Heart right ventricle (tissue), 16 donors: ENCODE data around the gene SLC39A2. TPM values are rescaled to one million over a fixed set of nuclear protein-coding genes. Genes with fewer than 3 reads are reported as not detected.

ENCODE experiments used
- ATAC-seq, 8 donors: fragments of 200-7000 bp; cut with Tn5 transposase; one replicate each; pipeline ENCODE4 v1.9.1; 2020; ENCODE audit warnings: mild to moderate bottlenecking in 8 of 8, moderate library complexity in 8 of 8, moderate number of reproducible peaks in 1 of 8
- DNase-seq, 2 donors: peaks; one replicate each; pipeline ENCODE4 v3.0.0-alpha.2; 2020
- H3K27ac ChIP-seq, 10 donors: fragments of 200-600 bp; sonication (generic) in 2 of 10; one replicate each; pipeline versions ENCODE4 v1.5.0 to v1.8.0; 2020 to 2022; ENCODE audit warnings: mild to moderate bottlenecking in 3 of 10
- H3K27me3 ChIP-seq, 7 donors: fragments of 200-600 bp; one replicate each; pipeline ENCODE4 v1.8.0; 2021 to 2022; ENCODE audit warnings: mild to moderate bottlenecking in 2 of 7
- H3K36me3 ChIP-seq, 9 donors: fragments of 200-600 bp; sonication (generic) in 1 of 9; one replicate each; pipeline versions ENCODE4 v1.5.0 to v1.8.0; 2020 to 2022; ENCODE audit warnings: mild to moderate bottlenecking in 2 of 9
- H3K4me1 ChIP-seq, 9 donors: fragments of 200-600 bp; sonication (generic) in 1 of 9; one replicate each; pipeline versions ENCODE4 v1.5.0 to v1.8.0; 2020 to 2022; ENCODE audit warnings: mild to moderate bottlenecking in 4 of 9
- H3K4me3 ChIP-seq, 10 donors: fragments of 200-600 bp; sonication (generic) in 2 of 10; one replicate each; pipeline versions ENCODE4 v1.5.0 to v1.8.0; 2020 to 2022; ENCODE audit warnings: mild to moderate bottlenecking in 7 of 10, moderate library complexity in 2 of 10
- H3K9me3 ChIP-seq, 11 donors: fragments of 200-600 bp in 10 of 11; sonication (generic) in 2 of 11; one replicate each; pipeline versions ENCODE4 v1.5.0 to v1.8.0; 2013 to 2022; ENCODE audit warnings: mild to moderate bottlenecking in 2 of 11, control low read depth in 1 of 11, moderate library complexity in 1 of 11
- CTCF ChIP-seq, 9 donors: fragments of 200-600 bp; sonication (generic) in 2 of 9; IDR thresholded peaks; one replicate each; pipeline versions ENCODE4 v1.5.0 to v1.8.0; 2021 to 2022; ENCODE audit warnings: antibody characterized with exemption in 9 of 9, mild to moderate bottlenecking in 5 of 9, moderate library complexity in 1 of 9
- WGBS, 2 donors: extraction: QIAGEN DNeasy Blood & Tissue Kit; methylation state at CpG; one replicate each; pipeline ENCODE4 v1.1.7; 2013; ENCODE audit warnings: inconsistent platforms in 1 of 2; 5-methylcytosine and 5-hydroxymethylcytosine counted together
- intact Hi-C, 10 donors: fragments of 100-400 bp; cut with DNase I; formaldehyde crosslinking; loops; one replicate each; pipeline versions ENCODE4 v1.11.1 to v1.14.2; 2022
- polyA plus RNA-seq, 2 donors: library from polyadenylated mRNA; stranded (reverse); fragments of 200-250 nt; gene quantifications; one replicate each; pipeline ENCODE4 v1.2.3, GENCODE V29; 2013
- total RNA-seq, 10 donors: library from RNA; stranded (reverse); fragmentation: NEBNext Ultra II Directional in 3 of 10; extraction: Animal tissue kit (Norgen Biotek cat#: 25700) in 3 of 10; gene quantifications; one replicate each; pipeline versions ENCODE4 v1.2.1 to v1.2.4, GENCODE V29; 2021 to 2023
- donor health status: Arrhythmogenic right ventricular cardiomyopathy.
- donor health status: ischemic (EF 13 %, LVEDD 7.1; RV severe dilation, severe dysfunction).
- donor health status: healthy with polysubstance abuse.
- donor health status: DM: no; HTN: yes; CAD: no.
- donor health status: DM: no; HTN: no; CAD: no.
- donor health status: ischemic (EF 25% LVEDD 6.9; RV normal size, moderate dysfunction).
- donor health status: ischemic (EF 25% LVEDD 5.7; RV mildly dilated, moderate dysfunction).
- donor health status: healthy.
- donor health status: DM: yes; HTN: yes; CAD: no.
- donor health status: Ischemic cardiomyopathy.
- donor health status: ischemic (EF 35%, LVEDD 5.7; RV mildly dilated, moderate dysfunction).
- donor health status: nonischemic (EF 11% LVEDD 7.7; RV severe dilation, severe dysfunction).
- donor health status: DM: yes; HTN: yes; CAD: no.
- donor health status: PGD.
- donor health status: ischemic (EF 29% LVEDD 5.4; RV normal size, mild dysfunction).
- donor health status: nonischemic (EF 23%, LVEDD 6.1; RV moderate dilation, normal function).

SLC39A2 gene
- total and polyA plus RNA-seq, 12 donors: not detected

GRCh38 chr14:21018781-21019180 is 19.7 kb downstream of the SLC39A2 start:
- no peak overlapping the region for H3K4me3 ChIP-seq
- H3K27ac ChIP-seq: peak overlapping the region in 1 of 10 donors; percentile 4
- H3K9me3 ChIP-seq: no peaks in the 10 kb centered on the region
- intact Hi-C loops: loop anchor here in 5 of 10 donors (2.0 to 5.0 kb wide), 2 partner anchors 20 to 74 kb away; no protein-coding TSS in a partner anchor
- H3K4me1 ChIP-seq: peaks cover 5 to 61% (median 25%) of the 10 kb centered on the region in 9 donors
- DNase-seq (no peak), ATAC-seq (no peak)
- 96% methylated on average over 3 of the region's 3 CpGs for whole genome bisulfite sequencing, 2 donors
- H3K27me3 ChIP-seq: peaks cover 0 to under 1% (median 0%) of the 10 kb centered on the region in 7 donors
- H3K36me3 ChIP-seq: peaks cover 0 to 72% (median 35%) of the 10 kb centered on the region in 9 donors
- no peak for TF ChIP-seq CTCF (IDR thresholded peaks at IDR 0.05)

GRCh38 chr14:21019366-21019765 is 20.3 kb downstream of the SLC39A2 start:
- ATAC-seq (no peak), DNase-seq (no peak)
- no peak for TF ChIP-seq CTCF (IDR thresholded peaks at IDR 0.05)
- intact Hi-C loops: loop anchor here in 5 of 10 donors (2.0 to 5.0 kb wide), 2 partner anchors 19 to 73 kb away; no protein-coding TSS in a partner anchor
- peaks cover 0 to 72% (median 35%) of the 10 kb centered on the region in 9 donors for H3K36me3 ChIP-seq
- peaks cover 5 to 65% (median 30%) of the 10 kb centered on the region in 9 donors for H3K4me1 ChIP-seq
- peak overlapping the region in 1 of 10 donors; percentile 4 for H3K27ac ChIP-seq
- no peaks in the 10 kb centered on the region for H3K9me3 ChIP-seq
- H3K27me3 ChIP-seq: peaks cover 0 to 6% (median 0%) of the 10 kb centered on the region in 7 donors
- no peak overlapping the region for H3K4me3 ChIP-seq
- 64 to 81% methylated on average over 1 of the region's 1 CpG for WGBS, 2 donors

GRCh38 chr14:21020977-21021545 is 22.0 kb downstream of the SLC39A2 start:
- WGBS, 2 donors: 90 to 94% methylated on average over 5 of the region's 5 CpGs
- Histone ChIP-seq H3K27ac (peak overlapping the region in 1 of 10 donors; percentile 20), H3K4me3 (no peak overlapping the region), H3K9me3 (no peaks in the 10 kb centered on the region), H3K27me3 (peaks cover 0 to 23% (median 0%) of the 10 kb centered on the region in 7 donors), H3K4me1 (peaks cover 6 to 58% (median 25%) of the 10 kb centered on the region in 9 donors), H3K36me3 (peaks cover 0 to 66% (median 35%) of the 10 kb centered on the region in 9 donors)
- intact Hi-C loops: loop anchor here in 2 of 10 donors (5.0 kb wide), 2 partner anchors 66 to 81 kb away; partner anchors contain the start of gene TMEM253 (in 1 of the 2)
- no peak for ATAC-seq
- no peak for TF ChIP-seq CTCF (IDR thresholded peaks at IDR 0.05)
- DNase-seq: no peak

GRCh38 chr14:21022686-21023085 is 23.6 kb downstream of the SLC39A2 start:
- ATAC-seq (no peak), DNase-seq (no peak)
- intact Hi-C loops: loop anchor here in 2 of 10 donors (5.0 kb wide), 2 partner anchors 65 to 80 kb away; partner anchors contain the start of gene TMEM253 (in 1 of the 2)
- Histone ChIP-seq H3K27me3 (peaks cover 0 to 23% (median 0%) of the 10 kb centered on the region in 7 donors), H3K4me1 (peaks cover 14 to 64% (median 36%) of the 10 kb centered on the region in 9 donors), H3K9me3 (no peaks in the 10 kb centered on the region), H3K36me3 (peaks cover 0 to 50% (median 31%) of the 10 kb centered on the region in 9 donors), H3K4me3 (peak overlapping the region in 8 of 10 donors; percentile 68 to 97 (median 82)), H3K27ac (peak overlapping the region in 9 of 10 donors; percentile 26 to 100 (median 98))
- WGBS, 2 donors: 52 to 60% methylated on average over 5 of the region's 5 CpGs
- no peak for TF ChIP-seq CTCF (IDR thresholded peaks at IDR 0.05)
